CD4-positive, CD25-positive, alpha-beta regulatory T cell (primary cell): ENCODE results near the gene KCTD12. TPM values are rescaled to one million over a fixed set of nuclear protein-coding genes. Genes with fewer than 3 reads are reported as not detected.

Experiments
- ATAC-seq, 2 donors: fragments of 150-1000 bp; cut with Tn5 transposase; one replicate each; pipeline ENCODE4 v1.10.0; 2021; ENCODE audit warnings: low read depth in 2 of 2, moderate number of reproducible peaks in 2 of 2, moderate library complexity in 1 of 2
- DNase-seq, 3 donors: peaks; one replicate each; pipeline versions ENCODE4 v3.0.0 to v3.0.0-alpha.2; 2012 to 2022; ENCODE audit warnings: mixed read lengths in 1 of 3
- H3K27ac ChIP-seq: one replicate; pipeline ENCODE4 v1.7.0; 2013; ENCODE audit warnings: mild to moderate bottlenecking, low read length; ENCODE audit not compliant: insufficient read depth, poor library complexity, severe bottlenecking
- H3K27me3 ChIP-seq: one replicate; pipeline ENCODE4 v1.7.0; 2013; ENCODE audit warnings: low read length; ENCODE audit not compliant: control insufficient read depth, insufficient read depth
- H3K36me3 ChIP-seq: one replicate; pipeline ENCODE4 v1.7.0; 2013; ENCODE audit warnings: mild to moderate bottlenecking, low read length, moderate library complexity; ENCODE audit not compliant: control insufficient read depth, insufficient read depth
- H3K4me1 ChIP-seq: 2 replicates; pipeline ENCODE4 v1.7.0; 2013; ENCODE audit warnings: mild to moderate bottlenecking, low read length; ENCODE audit not compliant: insufficient read depth, control insufficient read depth, poor library complexity, severe bottlenecking
- H3K4me3 ChIP-seq: one replicate; pipeline ENCODE4 v1.7.0; 2013; ENCODE audit warnings: low read depth, mild to moderate bottlenecking, low read length, moderate library complexity
- H3K9me3 ChIP-seq, 2 experiments: 1 replicate in 1 of 2; 2 replicates in 1 of 2; pipeline ENCODE4 v1.7.0; 2013; ENCODE audit warnings: low read length in 2 of 2, mild to moderate bottlenecking in 1 of 2, moderate library complexity in 1 of 2; ENCODE audit not compliant: control insufficient read depth in 2 of 2
- H3K27ac Mint-ChIP-seq, 3 donors: one replicate each; pipeline ENCODE4 v1.8.0; 2020 to 2022; ENCODE audit warnings: mild to moderate bottlenecking in 3 of 3, mixed read lengths in 3 of 3, moderate library complexity in 2 of 3
- H3K27me3 Mint-ChIP-seq: one replicate; pipeline ENCODE4 v1.8.0; 2022; ENCODE audit warnings: mild to moderate bottlenecking, mixed read lengths
- H3K36me3 Mint-ChIP-seq: one replicate; pipeline ENCODE4 v1.8.0; 2020; ENCODE audit warnings: mixed read lengths
- H3K4me1 Mint-ChIP-seq, 4 donors: one replicate each; pipeline ENCODE4 v1.8.0; 2020 to 2022; ENCODE audit warnings: mixed read lengths in 4 of 4, mild to moderate bottlenecking in 1 of 4
- H3K4me3 Mint-ChIP-seq, 4 donors: one replicate each; pipeline ENCODE4 v1.8.0; 2020 to 2022; ENCODE audit warnings: mild to moderate bottlenecking in 4 of 4, mixed read lengths in 4 of 4, moderate library complexity in 3 of 4
- H3K9me3 Mint-ChIP-seq, 7 donors: one replicate each; pipeline ENCODE4 v1.8.0; 2020 to 2022; ENCODE audit warnings: mixed read lengths in 7 of 7, mild to moderate bottlenecking in 3 of 7, moderate library complexity in 2 of 7
- polyA plus RNA-seq, 4 donors: library from polyadenylated mRNA; unstranded; fragments of 300-500 nt; fragmentation: Illumina TruSeq; gene quantifications; one replicate each; pipeline ENCODE4 v1.2.3, GENCODE V29; 2021
- total RNA-seq: library from RNA; stranded (reverse); gene quantifications from one replicate; pipeline ENCODE4 v1.2.3, GENCODE V29; 2022

KCTD12 gene
- total and polyA plus RNA-seq, 5 donors from 2014 or later = 0.19 to 2.8 (median 0.26) TPM

DNA sequence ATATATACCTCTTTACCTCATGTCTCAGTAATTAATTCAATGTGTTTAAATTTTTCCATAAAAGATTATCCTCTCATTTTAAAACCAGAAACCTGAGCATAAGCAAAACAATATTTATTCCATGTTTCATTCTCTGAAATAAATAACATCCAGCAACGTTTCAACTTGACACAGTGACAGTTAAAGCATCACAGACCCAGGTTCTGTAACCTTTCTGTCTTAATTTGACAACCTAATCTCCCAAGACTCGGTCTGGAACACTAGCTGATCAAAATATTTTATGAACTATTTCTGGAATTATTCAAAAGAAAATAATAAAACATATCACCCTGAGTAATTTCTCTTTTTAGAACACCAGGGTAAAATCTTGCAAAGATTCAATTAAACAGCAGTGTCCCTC lies 40.3 kb downstream of the KCTD12 start:
- Mint-ChIP-seq H3K36me3 (no peaks in the 10 kb centered on the region), H3K9me3 (peaks cover 0 to 4% (median 0%) of the 10 kb centered on the region in 7 donors), H3K27me3 (peaks cover 18% of the 10 kb centered on the region), H3K4me1 (no peaks in the 10 kb centered on the region), H3K4me3 (no peak overlapping the region), H3K27ac (no peak overlapping the region)
- Histone ChIP-seq H3K27ac (no peak overlapping the region), H3K27me3 (peaks cover 1% of the 10 kb centered on the region), H3K4me3 (no peak overlapping the region), H3K36me3 (no peaks in the 10 kb centered on the region), H3K9me3 (no peaks in the 10 kb centered on the region), H3K4me1 (no peaks in the 10 kb centered on the region)
- ATAC-seq (no peak), DNase-seq (no peak)

DNA sequence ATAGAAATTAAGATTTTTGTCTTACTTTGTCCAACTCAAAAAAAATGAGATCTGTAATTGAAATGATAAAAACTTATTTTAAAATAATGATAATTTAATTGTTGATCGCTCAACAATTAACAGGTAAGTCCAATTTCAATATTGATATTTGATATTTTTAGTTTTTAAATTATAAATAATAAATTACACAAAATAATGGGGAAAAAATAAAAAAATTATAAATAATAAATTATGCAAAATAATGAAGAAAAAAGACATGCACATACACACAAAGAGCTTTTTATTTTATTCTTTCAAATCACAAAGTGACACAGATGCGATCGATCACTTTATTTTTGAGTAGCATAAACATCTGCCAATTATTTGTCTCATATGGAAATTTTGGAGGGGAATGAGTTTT lies 40.8 kb downstream of the KCTD12 start:
- ATAC-seq (no peak), DNase-seq (no peak)
- Mint-ChIP-seq H3K36me3 (no peaks in the 10 kb centered on the region), H3K4me3 (no peak overlapping the region), H3K27me3 (peaks cover 23% of the 10 kb centered on the region), H3K4me1 (no peaks in the 10 kb centered on the region), H3K9me3 (peaks cover 0 to 4% (median 0%) of the 10 kb centered on the region in 7 donors), H3K27ac (no peak overlapping the region)
- Histone ChIP-seq H3K36me3 (no peaks in the 10 kb centered on the region), H3K4me1 (no peaks in the 10 kb centered on the region), H3K27ac (no peak overlapping the region), H3K4me3 (no peak overlapping the region), H3K9me3 (no peaks in the 10 kb centered on the region), H3K27me3 (peaks cover 1% of the 10 kb centered on the region)

DNA sequence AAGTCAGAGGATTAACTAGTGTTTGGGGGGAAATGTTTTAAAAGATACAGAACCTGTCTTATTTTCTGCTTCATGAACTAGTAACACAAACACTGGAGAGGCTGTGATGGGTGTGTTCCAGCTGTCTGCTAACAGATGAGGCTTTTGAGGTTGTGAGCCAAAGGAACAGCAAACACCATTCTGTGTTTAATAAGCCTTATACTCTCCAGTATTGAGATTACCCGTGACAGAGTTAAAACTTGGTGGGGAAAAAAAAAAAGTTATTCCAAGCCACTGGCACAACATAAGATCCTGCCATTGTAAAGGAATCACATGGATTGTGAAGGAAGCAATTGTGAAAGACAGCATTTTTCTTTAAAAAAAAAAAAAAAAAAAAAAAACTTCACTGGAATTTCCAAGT lies 48.4 kb downstream of the KCTD12 start:
- ATAC-seq (no peak), DNase-seq (no peak)
- Mint-ChIP-seq H3K27me3 (peaks cover 42% of the 10 kb centered on the region), H3K27ac (no peak overlapping the region), H3K4me3 (no peak overlapping the region), H3K9me3 (peaks cover 0 to 1% (median 0%) of the 10 kb centered on the region in 7 donors), H3K4me1 (no peaks in the 10 kb centered on the region), H3K36me3 (no peaks in the 10 kb centered on the region)
- no peaks in the 10 kb centered on the region for H3K36me3 ChIP-seq
- no peaks in the 10 kb centered on the region for H3K4me1 ChIP-seq
- no peak overlapping the region for H3K4me3 ChIP-seq
- H3K9me3 ChIP-seq = no peaks in the 10 kb centered on the region
- peaks cover 7% of the 10 kb centered on the region for H3K27me3 ChIP-seq
- H3K27ac ChIP-seq = no peak overlapping the region

- Histone ChIP-seq H3K4me1 (no peaks in the 10 kb centered on the region), H3K27me3 (peaks cover 6% of the 10 kb centered on the region), H3K27ac (no peak overlapping the region), H3K9me3 (no peaks in the 10 kb centered on the region), H3K36me3 (no peaks in the 10 kb centered on the region), H3K4me3 (no peak overlapping the region)
- DNase-seq (no peak), ATAC-seq (no peak)
- peaks cover 0 to 1% (median 0%) of the 10 kb centered on the region in 7 donors for H3K9me3 Mint-ChIP-seq
- no peak overlapping the region for H3K4me3 Mint-ChIP-seq
- H3K27me3 Mint-ChIP-seq = peaks cover 38% of the 10 kb centered on the region
- no peaks in the 10 kb centered on the region for H3K36me3 Mint-ChIP-seq
- peaks cover 0 to 4% (median 0%) of the 10 kb centered on the region in 4 donors for H3K4me1 Mint-ChIP-seq
- H3K27ac Mint-ChIP-seq = no peak overlapping the region
Observed at GRCh38 chr13:76836311-76836710, 49.9 kb downstream of the KCTD12 start.

- Histone ChIP-seq H3K4me3 (no peak overlapping the region), H3K27ac (no peak overlapping the region), H3K4me1 (no peaks in the 10 kb centered on the region), H3K36me3 (no peaks in the 10 kb centered on the region), H3K9me3 (no peaks in the 10 kb centered on the region), H3K27me3 (no peaks in the 10 kb centered on the region)
- Mint-ChIP-seq H3K27ac (no peak overlapping the region), H3K4me1 (peaks cover 0 to 4% (median under 1%) of the 10 kb centered on the region in 4 donors), H3K9me3 (peaks cover 0 to 1% (median 0%) of the 10 kb centered on the region in 7 donors), H3K36me3 (no peaks in the 10 kb centered on the region), H3K4me3 (no peak overlapping the region), H3K27me3 (peaks cover 18% of the 10 kb centered on the region)
- ATAC-seq (no peak), DNase-seq (no peak)
Observed at GRCh38 chr13:76833441-76833954, 52.7 kb downstream of the KCTD12 start.

DNA sequence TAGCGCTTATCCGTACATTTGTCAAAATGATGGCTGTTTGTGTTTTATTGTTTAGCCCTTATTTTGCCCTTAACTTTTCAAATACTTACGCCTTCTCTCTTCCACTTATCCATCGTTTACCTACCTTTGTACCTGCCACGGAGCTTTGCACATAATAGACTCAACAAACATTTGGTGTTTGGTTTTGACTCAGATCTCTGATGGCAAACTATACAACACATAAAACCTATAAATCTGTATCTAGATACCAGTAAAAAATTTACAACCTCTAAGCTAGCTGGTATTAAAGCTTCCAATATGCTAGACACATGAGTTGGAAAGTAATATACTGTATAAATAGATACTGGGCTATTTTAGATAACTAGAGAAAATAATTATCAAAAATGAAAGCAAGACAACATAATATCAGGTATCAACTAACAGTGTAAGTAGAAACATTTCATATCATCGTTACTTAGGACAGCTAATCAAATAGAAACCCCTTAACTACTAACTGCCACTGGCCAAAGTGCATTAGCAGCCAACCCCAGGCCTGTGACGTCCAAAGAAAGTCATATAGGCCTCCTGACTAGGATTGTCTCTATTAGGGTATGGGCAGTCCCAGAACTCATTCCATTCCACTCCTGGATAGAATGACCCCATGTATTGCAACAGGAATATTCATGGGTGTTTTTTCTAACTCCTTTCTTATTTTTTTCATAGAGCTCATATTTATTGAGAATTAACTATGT lies 53.8 kb downstream of the KCTD12 start:
- Mint-ChIP-seq H3K27me3 (peaks cover 13% of the 10 kb centered on the region), H3K27ac (no peak overlapping the region), H3K4me3 (no peak overlapping the region), H3K36me3 (no peaks in the 10 kb centered on the region), H3K4me1 (peaks cover 0 to 4% (median under 1%) of the 10 kb centered on the region in 4 donors), H3K9me3 (peaks cover 0 to 1% (median 0%) of the 10 kb centered on the region in 7 donors)
- Histone ChIP-seq H3K27me3 (no peaks in the 10 kb centered on the region), H3K9me3 (no peaks in the 10 kb centered on the region), H3K4me3 (no peak overlapping the region), H3K36me3 (no peaks in the 10 kb centered on the region), H3K4me1 (no peaks in the 10 kb centered on the region), H3K27ac (no peak overlapping the region)
- ATAC-seq = no peak
- DNase-seq = no peak

DNA sequence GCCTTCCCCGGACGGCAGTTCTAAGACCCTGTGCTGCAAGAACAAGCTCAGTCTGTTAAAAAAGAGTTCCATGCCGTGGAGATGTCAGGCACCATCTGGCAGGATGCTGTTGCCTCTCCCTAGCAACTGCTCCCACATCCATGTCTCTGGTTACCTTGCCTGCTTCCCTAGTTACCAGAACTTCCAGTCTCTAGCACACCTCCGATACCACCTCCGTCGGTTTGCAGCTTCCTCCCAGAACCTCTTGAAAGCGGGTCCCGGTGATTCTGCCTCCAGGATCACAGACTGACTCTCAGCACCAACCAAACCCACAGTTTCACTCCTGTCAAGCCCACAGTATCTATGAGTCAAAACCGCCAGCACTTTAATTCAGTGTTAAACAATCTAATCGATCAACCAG lies 55.4 kb downstream of the KCTD12 start:
- no peak for DNase-seq
- H3K4me1 Mint-ChIP-seq = peaks cover 0 to 4% (median under 1%) of the 10 kb centered on the region in 4 donors
- no peak for ATAC-seq
- no peaks in the 10 kb centered on the region for H3K36me3 ChIP-seq
- H3K4me1 ChIP-seq = no peaks in the 10 kb centered on the region
- no peak overlapping the region for H3K4me3 Mint-ChIP-seq
- H3K27ac Mint-ChIP-seq = no peak overlapping the region
- no peak overlapping the region for H3K27ac ChIP-seq
- H3K27me3 Mint-ChIP-seq = peaks cover 13% of the 10 kb centered on the region
- no peaks in the 10 kb centered on the region for H3K9me3 ChIP-seq
- H3K4me3 ChIP-seq = no peak overlapping the region
- no peaks in the 10 kb centered on the region for H3K27me3 ChIP-seq
- H3K36me3 Mint-ChIP-seq = no peaks in the 10 kb centered on the region
- H3K9me3 Mint-ChIP-seq = peaks cover 0 to 1% (median 0%) of the 10 kb centered on the region in 7 donors
